HG03159 (cell line): ENCODE data around the gene SASH1.

ENCODE experiments used
- ATAC-seq: cut with Tn5 transposase; IDR thresholded peaks from one replicate; pipeline ENCODE4 v1.9.1; 2021; ENCODE audit warnings: mild to moderate bottlenecking, moderate library complexity; ENCODE audit not compliant: unreplicated experiment

SASH1 gene

DNA sequence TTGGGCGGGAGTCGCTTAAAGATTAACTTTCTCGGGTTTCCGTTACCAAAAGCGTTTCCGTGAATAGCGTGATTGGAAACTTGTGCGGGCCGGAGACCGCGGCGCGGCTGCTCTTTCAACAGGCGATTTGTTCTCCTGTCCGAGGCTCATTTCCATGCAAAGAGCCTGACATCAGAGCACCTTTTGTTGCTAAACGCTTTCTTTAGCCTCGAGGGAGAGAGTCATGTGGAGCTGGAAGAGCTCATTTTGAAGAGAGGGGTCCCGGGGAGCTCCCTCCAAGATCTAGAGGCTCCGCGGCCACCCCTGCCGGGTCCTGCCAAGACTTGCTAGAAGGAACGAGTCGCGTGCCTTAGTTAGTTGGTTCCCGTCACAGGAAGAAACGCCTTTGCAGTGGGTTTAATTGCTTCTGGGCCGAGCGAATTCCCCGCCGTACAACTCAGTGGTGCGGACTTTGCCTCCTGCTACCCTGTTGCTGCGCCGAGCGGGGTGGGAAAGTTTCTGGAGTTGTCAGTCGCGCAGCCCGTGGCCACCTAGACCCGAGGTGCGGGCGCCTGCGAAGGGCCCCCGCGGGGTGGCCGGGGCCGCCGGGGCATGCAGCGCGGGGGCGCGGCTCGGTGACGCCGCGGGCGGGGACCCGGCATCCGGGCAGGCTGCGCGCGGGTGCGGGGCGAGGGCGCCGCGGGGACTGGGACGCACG lies at the start of gene SASH1:
TSS of gene SASH1 (plus strand) at position 489 of the 697 bp plus-strand sequence. CDS start 230 bp downstream, outside the sequence.
- peak; percentile 77 for ATAC-seq

GRCh38 chr6:148293181-148293995 lies 49.2 kb upstream of the SASH1 start:
- ATAC-seq = no peak

DNA sequence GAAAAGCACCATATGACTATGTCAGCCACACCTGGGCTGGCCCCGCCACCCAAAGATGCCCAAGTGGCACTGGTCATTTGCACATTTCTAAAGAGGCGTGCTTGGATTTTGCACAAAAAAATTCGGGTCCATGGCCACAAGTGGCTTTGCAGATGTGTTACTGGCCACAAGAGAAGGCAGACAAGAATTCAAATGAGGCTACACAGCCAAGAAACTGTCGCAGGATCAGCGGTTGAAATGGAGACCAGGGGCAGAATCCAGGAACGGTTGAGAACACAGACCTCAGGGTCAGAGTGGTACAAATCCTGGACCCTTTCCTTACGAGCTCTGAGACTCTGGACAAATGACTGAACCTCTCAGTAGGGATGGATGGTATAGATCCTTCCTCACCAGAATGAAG lies 48.6 kb upstream of the SASH1 start:
- no peak for ATAC-seq

DNA sequence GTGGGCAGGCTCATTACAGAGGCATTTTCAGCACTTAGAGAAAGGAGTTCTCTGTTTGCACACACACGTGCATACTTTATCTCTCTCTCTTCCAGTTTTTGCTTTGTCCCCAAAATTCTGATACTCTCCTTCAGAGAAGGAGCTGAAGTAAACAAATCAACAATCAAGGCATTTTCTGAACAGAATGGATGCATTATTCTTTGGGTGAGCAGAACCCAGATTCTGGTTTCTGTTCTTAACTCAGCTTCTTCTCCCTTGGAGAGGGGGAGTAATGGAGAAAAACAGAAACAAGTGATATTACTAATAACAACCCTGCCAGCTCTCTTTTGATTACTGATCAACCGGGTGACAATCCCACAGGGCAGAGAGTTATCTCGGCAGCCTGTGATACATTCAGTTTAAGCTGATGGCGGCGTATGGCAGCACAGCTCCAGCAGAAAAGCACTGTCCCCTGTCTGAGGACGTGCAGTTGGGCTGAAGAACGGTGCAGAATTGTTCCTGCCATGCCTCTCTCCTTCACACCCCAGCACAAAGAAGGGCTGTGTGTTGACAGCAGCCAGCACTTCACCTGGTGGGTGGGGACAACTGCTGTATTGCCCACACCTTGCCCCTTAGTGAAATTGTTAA lies 47.3 kb upstream of the SASH1 start:
- ATAC-seq = no peak

DNA sequence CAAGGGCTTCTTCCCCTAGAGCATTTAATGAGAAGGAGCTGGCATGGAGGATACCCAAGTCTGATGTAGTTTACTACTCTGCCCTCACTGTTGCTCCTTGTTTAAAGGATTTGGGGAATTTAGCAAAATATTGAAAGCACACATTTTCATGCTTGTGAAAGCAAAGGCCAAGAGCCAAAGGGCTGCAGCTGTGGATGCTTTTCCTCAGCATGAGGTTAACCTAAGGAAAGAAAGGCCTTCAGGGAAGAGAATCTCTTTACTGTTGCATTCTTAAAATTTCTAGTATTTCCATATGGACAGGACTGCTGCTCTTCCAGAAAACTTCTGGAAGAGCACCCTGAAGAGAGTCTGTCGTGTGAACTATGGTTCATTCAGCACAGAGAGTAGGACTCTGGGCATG lies 45.9 kb upstream of the SASH1 start:
- no peak for ATAC-seq

- no peak for ATAC-seq
Measured at GRCh38 chr6:148298683-148299082, 44.0 kb upstream of the SASH1 start.

DNA sequence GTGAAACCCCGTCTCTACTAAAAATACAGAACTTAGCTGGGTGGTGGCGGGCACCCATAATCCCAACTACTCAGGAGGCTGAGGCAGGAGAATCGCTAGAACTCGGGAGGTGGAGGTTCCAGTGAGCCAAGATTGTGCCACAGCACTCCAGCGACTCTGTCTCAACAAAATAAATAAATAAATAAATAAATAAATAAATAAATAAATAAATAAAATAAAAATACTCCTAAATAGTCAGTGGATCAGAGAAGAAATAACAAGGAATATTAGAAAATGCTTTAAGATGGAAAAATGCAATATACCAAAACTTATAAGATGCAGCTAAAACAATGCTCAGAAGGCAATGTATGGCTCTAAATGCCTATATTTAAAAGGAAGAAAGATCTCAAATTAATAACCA lies 39.0 kb upstream of the SASH1 start:
- ATAC-seq = no peak

DNA sequence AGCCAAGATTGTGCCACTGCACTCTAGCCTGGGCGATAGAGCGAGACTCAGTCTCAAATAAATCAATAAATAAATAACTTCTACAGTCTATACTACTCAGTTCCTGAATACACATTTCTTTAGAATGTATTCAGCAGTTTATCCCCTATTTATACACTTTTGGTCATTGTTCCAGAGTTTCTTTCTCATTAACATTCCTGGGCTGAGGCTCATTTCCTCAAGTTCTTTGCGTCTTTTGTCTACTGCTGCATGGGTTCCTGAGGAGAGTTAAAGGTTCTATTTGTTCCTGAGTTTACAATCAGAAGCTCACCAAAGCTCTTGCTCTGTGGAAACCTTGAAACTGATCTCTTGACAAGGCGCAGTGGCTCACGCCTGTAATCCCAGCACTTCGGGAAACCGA lies 37.7 kb upstream of the SASH1 start:
- no peak for ATAC-seq

DNA sequence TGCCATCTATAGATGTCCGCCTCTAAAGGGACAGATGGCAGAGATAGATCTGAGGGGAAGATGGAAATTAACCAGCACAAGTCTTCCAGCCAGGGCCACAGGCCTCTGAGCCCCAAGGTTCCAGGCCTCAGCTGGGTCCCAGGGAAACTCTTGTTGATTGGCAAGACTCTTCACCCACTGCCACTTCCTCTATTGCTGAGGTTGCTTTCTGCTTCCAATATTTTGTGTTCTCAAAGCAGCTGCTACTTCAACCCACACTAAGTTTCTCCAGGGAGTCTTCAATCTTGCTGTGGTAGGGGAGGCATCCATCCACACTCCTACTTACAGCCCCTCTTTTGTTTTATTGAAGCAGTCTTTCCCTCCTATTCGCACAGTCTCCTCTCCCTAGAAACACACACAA lies 36.4 kb upstream of the SASH1 start:
- ATAC-seq = no peak

DNA sequence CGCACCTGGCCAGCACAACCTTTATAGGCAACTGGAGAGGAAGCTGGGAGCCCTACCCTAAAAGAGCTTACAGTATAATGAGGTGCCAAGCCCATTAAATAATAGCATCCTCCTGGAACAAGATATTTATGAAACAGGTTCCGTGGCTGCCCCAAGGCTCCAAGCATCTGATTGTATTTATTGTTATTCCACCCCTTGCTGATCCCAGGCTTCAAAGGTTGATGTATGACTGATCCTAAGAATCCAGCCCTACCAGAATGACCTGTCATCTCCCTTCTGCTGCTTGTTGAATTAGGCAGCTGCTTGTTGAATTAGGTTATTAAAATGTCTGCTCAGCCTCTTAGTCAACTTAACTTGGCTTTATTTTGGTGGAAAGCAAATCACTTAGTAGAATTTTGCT lies 35.2 kb upstream of the SASH1 start:
- no peak for ATAC-seq

- no peak for ATAC-seq
Measured at GRCh38 chr6:148309301-148309700, 33.3 kb upstream of the SASH1 start.

DNA sequence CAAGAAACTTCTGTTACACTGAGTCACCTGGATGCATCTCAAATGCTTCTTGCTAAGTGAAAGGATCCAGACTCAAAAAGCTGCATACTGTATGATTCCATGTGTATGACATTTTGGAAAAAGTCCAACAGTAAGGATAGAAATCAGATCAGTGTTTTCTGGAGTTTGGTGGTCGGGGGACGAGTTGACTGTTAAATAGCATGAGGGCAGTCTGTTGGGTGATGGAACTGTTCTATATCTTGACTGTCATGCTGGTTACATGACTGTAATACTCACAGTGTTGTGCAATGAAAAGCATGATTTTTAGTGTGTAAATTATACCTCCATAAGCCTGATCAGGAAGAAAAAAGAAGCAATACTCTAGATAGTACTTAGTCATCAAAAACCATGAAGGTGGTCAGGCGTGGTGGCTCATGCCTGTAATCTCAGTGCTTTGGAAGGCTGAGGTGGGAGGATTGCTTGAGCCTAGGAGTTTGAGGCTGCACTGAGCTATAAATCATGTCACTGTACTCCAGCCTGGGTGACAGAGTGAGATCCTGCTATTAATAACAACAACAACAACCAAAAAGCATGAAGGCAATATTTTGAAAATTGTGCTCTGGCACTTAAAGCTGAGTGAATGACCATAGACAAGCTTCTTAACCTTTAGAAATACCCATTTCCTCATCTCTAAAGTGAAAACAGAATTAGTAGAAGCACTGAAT lies 30.5 kb upstream of the SASH1 start:
- no peak for ATAC-seq

- ATAC-seq = no peak
Measured at GRCh38 chr6:148313488-148313887, 29.1 kb upstream of the SASH1 start.

DNA sequence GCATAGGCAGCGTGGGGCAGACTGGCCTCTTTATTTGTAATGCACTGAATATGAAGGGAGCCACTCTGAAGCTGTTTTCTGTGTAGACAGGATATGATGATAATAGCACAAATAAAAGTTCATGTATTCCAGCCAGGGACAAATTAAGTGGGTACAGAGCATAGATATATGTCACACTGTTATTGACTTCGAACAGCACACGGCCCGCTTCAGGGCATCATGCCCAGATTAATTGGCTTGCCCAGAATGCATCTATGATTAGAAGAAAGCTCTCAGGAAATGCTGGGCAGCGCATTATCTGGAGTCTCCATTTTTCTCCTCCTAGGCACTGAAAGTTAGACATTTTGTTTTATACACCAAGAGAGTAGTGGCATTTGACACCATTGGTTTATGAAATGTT lies 26.3 kb upstream of the SASH1 start:
- ATAC-seq = no peak

DNA sequence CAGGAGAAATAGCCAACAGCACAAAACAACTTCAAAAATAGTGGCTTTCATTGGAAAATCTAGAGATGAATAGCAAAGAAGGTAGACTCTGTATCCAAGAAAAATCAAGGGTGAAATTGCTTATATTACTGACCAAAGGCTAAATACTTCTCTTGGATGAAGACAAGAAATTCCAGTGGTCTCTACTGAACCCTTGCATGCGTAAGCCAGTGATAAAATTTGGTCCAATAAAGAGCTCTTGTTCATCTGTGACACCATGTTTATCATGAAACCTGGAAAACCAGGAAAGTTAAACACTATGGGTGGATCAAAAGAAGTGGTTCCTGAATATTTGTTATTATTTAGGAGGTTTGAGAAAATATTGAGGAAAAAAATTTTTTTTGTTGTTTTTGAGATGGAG lies 25.6 kb upstream of the SASH1 start:
- ATAC-seq = no peak

- ATAC-seq = no peak
Measured at GRCh38 chr6:148317739-148318138, 24.9 kb upstream of the SASH1 start.

DNA sequence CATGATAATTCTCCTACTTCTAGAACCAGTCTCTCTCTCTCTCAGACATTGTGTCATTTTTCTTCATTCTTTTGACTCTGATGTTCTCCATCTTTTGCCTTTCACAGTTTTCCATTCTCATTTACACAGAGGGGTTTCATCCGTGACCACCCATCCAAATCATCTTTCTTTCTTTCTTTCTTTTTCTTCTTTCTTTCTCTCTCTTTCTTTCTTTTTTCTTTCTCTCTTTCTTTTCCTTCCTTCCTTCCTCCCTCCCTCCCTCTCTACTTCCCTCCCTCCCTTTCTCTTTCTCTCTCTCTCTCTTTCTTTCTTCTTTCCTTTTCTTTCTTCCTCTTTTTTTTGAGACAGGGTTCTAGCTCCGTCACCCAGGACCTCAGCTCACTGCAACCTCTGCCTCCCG lies 19.9 kb upstream of the SASH1 start:
- no peak for ATAC-seq

GRCh38 chr6:148323344-148323743 lies 19.3 kb upstream of the SASH1 start:
- ATAC-seq = no peak

- ATAC-seq = no peak
Measured at GRCh38 chr6:148324297-148324985, 18.2 kb upstream of the SASH1 start.

DNA sequence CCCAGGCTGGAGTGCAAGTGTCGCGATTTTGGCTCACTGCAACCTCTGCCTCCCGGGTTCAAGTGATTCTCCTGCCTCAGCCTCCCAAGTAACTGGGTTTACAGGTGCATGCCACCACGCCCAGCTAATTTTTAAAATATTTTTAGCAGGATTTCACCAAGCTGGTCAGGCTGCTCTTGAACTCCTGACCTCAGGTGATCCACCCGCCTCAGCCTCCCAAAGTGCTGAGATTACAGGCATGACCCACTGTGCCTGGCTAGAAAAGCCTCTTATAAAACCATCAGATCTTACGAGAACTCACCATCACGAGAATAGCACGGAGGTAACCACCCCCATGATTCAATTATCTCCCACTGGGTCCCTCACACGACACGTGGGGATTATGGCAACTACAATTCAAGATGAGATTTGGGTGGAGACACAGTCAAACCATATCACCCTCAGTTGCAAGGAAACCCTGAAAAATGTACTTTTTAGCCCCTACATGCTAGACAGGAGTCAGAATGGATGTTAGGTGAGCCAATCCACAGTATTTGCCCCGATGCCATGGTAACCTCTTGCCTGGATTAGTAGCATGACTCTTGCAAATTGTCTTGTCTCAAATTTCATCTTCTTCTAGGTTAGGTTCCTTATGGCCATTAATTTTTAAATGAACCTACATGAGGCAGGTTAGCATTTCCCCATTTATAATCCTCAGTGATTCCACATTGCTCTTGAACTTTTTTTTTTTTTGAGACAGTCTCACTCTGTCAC lies 17.1 kb upstream of the SASH1 start:
- ATAC-seq = no peak
